HepG2 (cell line): ENCODE data around the gene CD68. TPM values are rescaled to one million over a fixed set of nuclear protein-coding genes. Genes with fewer than 3 reads are reported as not detected.

Experiments used
- PAWR ChIP-seq: sonication (generic); formaldehyde crosslinking; IDR thresholded peaks from 2 replicates; pipeline ENCODE4 v1.4.0; 2020; ENCODE audit warnings: missing genetic modification reagents, mild to moderate bottlenecking, borderline replicate concordance
- SMARCC2 ChIP-seq: fragments of 450-650 bp; IDR thresholded peaks from 2 replicates; pipeline ENCODE4 v1.6.1; 2017; ENCODE audit warnings: antibody characterized with exemption, mild to moderate bottlenecking
- SRSF4 ChIP-seq: fragments of 200-400 bp; formaldehyde crosslinking; IDR thresholded peaks from one replicate; pipeline ENCODE4 v1.6.1; 2018; ENCODE audit warnings: mild to moderate bottlenecking, low read depth, low read length, moderate library complexity; ENCODE audit not compliant: poor library complexity, severe bottlenecking
- ZFP90 ChIP-seq: sonication (generic); formaldehyde crosslinking; IDR thresholded peaks from 2 replicates; pipeline ENCODE4 v1.8.0; 2022; ENCODE audit warnings: missing genetic modification reagents, mild to moderate bottlenecking, inconsistent platforms, borderline replicate concordance
- ZNF10 ChIP-seq: sonication (generic); formaldehyde crosslinking; IDR thresholded peaks from 2 replicates; pipeline ENCODE4 v1.4.0; 2020; ENCODE audit warnings: mild to moderate bottlenecking, low read depth, missing genetic modification reagents, borderline replicate concordance
- ZNF274 ChIP-seq: sonication (generic); formaldehyde crosslinking; IDR thresholded peaks from 2 replicates; pipeline ENCODE4 v1.5.1; 2020; ENCODE audit warnings: mild to moderate bottlenecking, missing genetic modification reagents
- ZNF556 ChIP-seq: sonication (generic); formaldehyde crosslinking; IDR thresholded peaks from 2 replicates; pipeline ENCODE4 v1.4.0; 2020; ENCODE audit warnings: mild to moderate bottlenecking, missing genetic modification reagents, borderline replicate concordance
- polyA plus RNA-seq, 8 experiments: library from polyadenylated mRNA; depleted of rRNA in 3 of 8; stranded (reverse) in 7 of 8; unstranded in 1 of 8; fragments of >200 nt; fragmentation: Illumina TruSeq in 4 of 8; extraction: Trizol in 4 of 8; gene quantifications; 2 replicates each; pipeline versions ENCODE4 v1.2.1 to v1.2.3, GENCODE V29; 2011 to 2016; ENCODE audit warnings: low read depth in 4 of 8, missing spikeins in 1 of 8, mixed read lengths in 1 of 8; ENCODE audit not compliant: insufficient read depth in 1 of 8
- total RNA-seq, 5 experiments: library from RNA; depleted of rRNA; stranded (reverse); fragments of >200 nt; fragmentation: Illumina TruSeq; extraction: Trizol; gene quantifications; 2 replicates each; pipeline ENCODE4 v1.2.3, GENCODE V29; 2016; ENCODE audit warnings: low read depth in 1 of 5
- TF ChIP-seq, protein P1 (sequence below): sonication (generic); formaldehyde crosslinking; IDR thresholded peaks from 2 replicates; pipeline ENCODE4 v1.4.0; 2020; ENCODE audit warnings: missing genetic modification reagents
- TF ChIP-seq, protein P2 (sequence below): sonication (generic); formaldehyde crosslinking; IDR thresholded peaks from 2 replicates; pipeline ENCODE4 v1.4.0; 2020; ENCODE audit warnings: missing genetic modification reagents
- TF ChIP-seq, protein P3 (sequence below): sonication (generic); formaldehyde crosslinking; IDR thresholded peaks from 2 replicates; pipeline ENCODE4 v1.4.0; 2020; ENCODE audit warnings: mild to moderate bottlenecking, missing genetic modification reagents
- TF ChIP-seq, protein P4 (sequence below): sonication (generic); formaldehyde crosslinking; IDR thresholded peaks from 2 replicates; pipeline ENCODE4 v1.5.1; 2020; ENCODE audit warnings: missing genetic modification reagents, mild to moderate bottlenecking, borderline replicate concordance
- TF ChIP-seq, protein P5 (sequence below): sonication (generic); formaldehyde crosslinking; IDR thresholded peaks from 2 replicates; pipeline ENCODE4 v1.5.0; 2020; ENCODE audit warnings: mild to moderate bottlenecking, missing genetic modification reagents, borderline replicate concordance

CD68 gene
- total and polyA plus RNA-seq, 2 of the 13 experiments (the other 11 are each of a cell fraction or from before 2014, with no cell fraction given): 10.3 to 104 TPM

DNA sequence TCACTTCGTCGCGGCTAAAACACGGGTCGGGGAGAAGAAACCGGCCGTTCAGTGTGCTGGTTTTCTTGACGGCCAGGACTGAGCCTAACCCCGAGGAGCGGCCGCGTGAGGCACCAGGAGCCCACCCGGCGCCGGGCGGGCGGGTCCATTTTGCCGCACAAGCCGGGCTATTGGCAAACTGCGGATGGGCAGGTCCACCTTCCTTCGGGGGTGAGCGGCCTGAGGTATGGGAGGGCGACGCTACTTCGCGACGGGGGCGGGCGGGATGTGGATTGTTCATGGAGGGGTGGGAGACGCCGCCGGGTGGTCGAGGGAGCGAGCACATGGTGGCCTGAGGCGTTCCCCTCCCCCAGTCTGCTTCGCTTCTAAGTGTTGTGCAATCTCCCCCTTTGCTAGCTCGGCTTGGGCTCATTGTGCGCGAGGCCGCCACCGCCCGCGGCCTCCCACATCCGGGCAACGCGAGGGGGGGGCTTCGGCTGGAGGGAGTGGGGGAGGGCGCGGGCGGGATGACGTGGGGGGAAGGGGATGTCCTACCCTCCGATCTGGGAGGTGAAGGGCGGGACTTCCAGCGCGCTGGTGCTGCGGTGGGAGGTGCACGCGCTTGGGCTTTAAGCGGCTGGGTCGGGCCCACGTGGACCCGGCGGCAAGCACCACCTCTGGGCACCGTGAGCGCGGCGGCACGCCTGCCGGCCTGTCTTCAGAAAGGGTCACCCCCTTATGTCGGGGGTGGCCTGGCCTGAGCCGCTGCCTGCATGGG, 5.9 kb upstream of the CD68 start (continued):
- TF ChIP-seq, protein P1, sequence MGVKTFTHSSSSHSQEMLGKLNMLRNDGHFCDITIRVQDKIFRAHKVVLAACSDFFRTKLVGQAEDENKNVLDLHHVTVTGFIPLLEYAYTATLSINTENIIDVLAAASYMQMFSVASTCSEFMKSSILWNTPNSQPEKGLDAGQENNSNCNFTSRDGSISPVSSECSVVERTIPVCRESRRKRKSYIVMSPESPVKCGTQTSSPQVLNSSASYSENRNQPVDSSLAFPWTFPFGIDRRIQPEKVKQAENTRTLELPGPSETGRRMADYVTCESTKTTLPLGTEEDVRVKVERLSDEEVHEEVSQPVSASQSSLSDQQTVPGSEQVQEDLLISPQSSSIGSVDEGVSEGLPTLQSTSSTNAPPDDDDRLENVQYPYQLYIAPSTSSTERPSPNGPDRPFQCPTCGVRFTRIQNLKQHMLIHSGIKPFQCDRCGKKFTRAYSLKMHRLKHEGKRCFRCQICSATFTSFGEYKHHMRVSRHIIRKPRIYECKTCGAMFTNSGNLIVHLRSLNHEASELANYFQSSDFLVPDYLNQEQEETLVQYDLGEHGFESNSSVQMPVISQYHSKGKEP (CRISPR knock-in tag): no peak; the same call in 1 of the 2 replicates
- 0 out of 2 replicates have a peak, but pooled peaks have one; percentile 25 for TF ChIP-seq ZFP90 (CRISPR knock-in tag)
- no peak for TF ChIP-seq ZNF10 (CRISPR knock-in tag)
- TF ChIP-seq SRSF4: no peak
- TF ChIP-seq, protein P2, sequence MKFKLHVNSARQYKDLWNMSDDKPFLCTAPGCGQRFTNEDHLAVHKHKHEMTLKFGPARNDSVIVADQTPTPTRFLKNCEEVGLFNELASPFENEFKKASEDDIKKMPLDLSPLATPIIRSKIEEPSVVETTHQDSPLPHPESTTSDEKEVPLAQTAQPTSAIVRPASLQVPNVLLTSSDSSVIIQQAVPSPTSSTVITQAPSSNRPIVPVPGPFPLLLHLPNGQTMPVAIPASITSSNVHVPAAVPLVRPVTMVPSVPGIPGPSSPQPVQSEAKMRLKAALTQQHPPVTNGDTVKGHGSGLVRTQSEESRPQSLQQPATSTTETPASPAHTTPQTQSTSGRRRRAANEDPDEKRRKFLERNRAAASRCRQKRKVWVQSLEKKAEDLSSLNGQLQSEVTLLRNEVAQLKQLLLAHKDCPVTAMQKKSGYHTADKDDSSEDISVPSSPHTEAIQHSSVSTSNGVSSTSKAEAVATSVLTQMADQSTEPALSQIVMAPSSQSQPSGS (CRISPR knock-in tag): no peak; the same call in 1 of the 2 replicates
- no peak for TF ChIP-seq PAWR (CRISPR knock-in tag)
- 0 out of 2 replicates have a peak, but pooled peaks have one; percentile 46 for TF ChIP-seq ZNF274 (CRISPR knock-in tag)
- TF ChIP-seq ZNF556 (CRISPR knock-in tag): no peak; the same call in 1 of the 2 replicates
- TF ChIP-seq, protein P3, sequence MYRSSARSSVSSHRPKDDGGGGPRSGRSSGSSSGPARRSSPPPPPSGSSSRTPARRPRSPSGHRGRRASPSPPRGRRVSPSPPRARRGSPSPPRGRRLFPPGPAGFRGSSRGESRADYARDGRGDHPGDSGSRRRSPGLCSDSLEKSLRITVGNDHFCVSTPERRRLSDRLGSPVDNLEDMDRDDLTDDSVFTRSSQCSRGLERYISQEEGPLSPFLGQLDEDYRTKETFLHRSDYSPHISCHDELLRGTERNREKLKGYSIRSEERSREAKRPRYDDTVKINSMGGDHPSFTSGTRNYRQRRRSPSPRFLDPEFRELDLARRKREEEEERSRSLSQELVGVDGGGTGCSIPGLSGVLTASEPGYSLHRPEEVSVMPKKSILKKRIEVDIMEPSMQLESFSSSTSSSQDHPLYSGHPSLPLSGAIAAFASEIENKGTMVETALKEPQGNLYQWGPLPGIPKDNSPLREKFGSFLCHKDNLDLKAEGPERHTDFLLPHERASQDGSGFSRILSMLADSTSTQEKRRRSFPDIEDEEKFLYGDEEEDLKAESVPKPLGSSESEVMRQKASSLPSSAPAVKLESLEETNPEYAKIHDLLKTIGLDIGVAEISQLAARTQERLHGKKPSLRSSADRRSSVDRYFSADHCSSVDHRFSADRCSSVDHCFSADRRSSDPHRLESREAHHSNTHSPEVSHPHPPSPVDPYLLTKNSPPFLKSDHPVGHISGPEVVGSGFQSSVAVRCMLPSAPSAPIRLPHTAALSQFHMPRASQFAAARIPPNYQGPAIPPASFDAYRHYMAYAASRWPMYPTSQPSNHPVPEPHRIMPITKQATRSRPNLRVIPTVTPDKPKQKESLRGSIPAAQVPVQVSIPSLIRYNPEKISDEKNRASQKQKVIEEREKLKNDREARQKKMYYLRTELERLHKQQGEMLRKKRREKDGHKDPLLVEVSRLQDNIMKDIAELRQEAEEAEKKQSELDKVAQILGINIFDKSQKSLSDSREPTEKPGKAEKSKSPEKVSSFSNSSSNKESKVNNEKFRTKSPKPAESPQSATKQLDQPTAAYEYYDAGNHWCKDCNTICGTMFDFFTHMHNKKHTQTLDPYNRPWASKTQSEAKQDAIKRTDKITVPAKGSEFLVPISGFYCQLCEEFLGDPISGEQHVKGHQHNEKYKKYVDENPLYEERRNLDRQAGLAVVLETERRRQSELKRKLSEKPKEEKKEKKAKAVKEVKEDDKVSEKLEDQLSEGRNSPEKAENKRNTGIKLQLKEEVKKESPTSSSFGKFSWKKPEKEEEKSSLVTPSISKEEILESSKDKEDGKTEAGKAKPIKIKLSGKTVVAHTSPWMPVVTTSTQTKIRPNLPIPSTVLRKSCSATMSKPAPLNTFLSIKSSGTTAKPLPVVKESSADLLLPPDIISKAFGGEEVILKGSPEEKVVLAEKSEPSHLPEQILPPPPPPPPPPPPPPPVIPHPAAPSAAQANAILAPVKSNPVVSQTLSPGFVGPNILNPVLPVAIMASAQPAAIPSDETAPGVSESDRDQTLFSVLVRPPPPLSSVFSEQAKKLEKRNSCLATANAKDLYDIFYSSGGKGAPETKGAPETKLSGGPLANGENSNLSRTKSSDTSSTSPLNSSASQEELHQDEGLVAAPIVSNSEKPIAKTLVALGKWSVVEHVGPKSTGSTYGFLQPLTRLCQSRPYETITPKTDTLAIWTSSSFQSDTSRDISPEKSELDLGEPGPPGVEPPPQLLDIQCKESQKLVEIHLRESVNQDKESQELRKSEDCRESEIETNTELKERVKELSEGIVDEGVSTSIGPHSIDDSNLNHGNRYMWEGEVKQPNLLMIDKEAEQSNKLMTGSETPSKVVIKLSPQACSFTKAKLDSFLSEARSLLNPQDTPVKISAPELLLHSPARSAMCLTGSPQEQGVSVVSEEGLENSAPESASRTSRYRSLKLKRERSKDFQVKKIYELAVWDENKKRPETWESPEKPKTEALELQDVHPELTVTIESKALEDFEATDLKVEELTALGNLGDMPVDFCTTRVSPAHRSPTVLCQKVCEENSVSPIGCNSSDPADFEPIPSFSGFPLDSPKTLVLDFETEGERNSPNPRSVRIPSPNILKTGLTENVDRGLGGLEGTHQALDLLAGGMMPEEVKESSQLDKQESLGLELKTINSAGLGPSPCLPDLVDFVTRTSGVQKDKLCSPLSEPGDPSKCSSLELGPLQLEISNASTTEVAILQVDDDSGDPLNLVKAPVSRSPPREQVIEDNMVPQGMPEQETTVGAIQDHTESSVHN (CRISPR knock-in tag): no peak
- TF ChIP-seq, protein P4, sequence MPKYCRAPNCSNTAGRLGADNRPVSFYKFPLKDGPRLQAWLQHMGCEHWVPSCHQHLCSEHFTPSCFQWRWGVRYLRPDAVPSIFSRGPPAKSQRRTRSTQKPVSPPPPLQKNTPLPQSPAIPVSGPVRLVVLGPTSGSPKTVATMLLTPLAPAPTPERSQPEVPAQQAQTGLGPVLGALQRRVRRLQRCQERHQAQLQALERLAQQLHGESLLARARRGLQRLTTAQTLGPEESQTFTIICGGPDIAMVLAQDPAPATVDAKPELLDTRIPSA: no peak
- TF ChIP-seq SMARCC2: no peak
- TF ChIP-seq, protein P5, sequence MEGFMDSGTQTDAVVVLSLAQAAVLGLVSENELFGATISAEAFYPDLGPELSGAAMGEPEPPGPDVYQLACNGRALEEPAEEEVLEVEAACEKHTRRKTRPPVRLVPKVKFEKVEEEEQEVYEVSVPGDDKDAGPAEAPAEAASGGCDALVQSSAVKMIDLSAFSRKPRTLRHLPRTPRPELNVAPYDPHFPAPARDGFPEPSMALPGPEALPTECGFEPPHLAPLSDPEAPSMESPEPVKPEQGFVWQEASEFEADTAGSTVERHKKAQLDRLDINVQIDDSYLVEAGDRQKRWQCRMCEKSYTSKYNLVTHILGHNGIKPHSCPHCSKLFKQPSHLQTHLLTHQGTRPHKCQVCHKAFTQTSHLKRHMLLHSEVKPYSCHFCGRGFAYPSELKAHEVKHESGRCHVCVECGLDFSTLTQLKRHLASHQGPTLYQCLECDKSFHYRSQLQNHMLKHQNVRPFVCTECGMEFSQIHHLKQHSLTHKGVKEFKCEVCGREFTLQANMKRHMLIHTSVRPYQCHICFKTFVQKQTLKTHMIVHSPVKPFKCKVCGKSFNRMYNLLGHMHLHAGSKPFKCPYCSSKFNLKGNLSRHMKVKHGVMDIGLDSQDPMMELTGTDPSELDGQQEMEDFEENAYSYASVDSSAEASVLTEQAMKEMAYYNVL: no peak
